ENCODE measurements around the gene TRIO.

DNA sequence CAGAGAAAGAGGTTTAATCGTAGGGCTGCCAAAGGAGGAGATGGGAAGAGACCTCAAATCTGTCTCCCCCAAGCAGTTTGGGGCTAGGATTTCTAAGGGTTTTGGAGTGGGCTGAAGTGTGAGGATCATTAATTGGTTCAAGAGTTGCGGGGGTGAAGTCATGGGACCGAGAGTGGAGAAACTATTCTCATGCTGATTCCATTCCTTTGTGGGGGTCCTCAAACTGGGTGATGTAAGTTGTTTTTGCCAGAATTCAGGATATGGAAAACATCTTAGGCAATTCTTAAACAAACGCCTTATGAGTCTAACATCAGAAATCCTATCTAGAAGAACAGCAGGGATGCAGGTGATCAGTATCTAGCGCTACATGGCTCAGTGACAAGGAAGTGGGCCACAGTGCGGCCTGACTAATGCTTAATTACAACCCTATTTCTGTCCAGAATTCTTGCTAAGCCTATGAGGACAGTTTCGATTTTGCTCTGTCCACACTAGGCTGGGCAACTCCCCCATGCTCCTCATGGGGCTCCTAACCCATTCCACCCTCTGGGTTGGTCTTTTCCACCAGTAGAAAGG is 27.7 kb upstream of the TRIO start:
- TF ChIP-seq, protein P1, sequence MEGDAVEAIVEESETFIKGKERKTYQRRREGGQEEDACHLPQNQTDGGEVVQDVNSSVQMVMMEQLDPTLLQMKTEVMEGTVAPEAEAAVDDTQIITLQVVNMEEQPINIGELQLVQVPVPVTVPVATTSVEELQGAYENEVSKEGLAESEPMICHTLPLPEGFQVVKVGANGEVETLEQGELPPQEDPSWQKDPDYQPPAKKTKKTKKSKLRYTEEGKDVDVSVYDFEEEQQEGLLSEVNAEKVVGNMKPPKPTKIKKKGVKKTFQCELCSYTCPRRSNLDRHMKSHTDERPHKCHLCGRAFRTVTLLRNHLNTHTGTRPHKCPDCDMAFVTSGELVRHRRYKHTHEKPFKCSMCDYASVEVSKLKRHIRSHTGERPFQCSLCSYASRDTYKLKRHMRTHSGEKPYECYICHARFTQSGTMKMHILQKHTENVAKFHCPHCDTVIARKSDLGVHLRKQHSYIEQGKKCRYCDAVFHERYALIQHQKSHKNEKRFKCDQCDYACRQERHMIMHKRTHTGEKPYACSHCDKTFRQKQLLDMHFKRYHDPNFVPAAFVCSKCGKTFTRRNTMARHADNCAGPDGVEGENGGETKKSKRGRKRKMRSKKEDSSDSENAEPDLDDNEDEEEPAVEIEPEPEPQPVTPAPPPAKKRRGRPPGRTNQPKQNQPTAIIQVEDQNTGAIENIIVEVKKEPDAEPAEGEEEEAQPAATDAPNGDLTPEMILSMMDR (IDR thresholded peaks at IDR 0.05), result no peak
- no peak for TF ChIP-seq POLR2AphosphoS5 (IDR thresholded peaks at IDR 0.05)

All from transverse colon (tissue), 4 donors.